ENCODE measurements around the gene TSHZ2. TPM values are rescaled to one million over a fixed set of nuclear protein-coding genes. Genes with fewer than 3 reads are reported as not detected.

Gene TSHZ2
- total RNA-seq, 1 experiment from 2014 or later: 2.3 TPM

DNA sequence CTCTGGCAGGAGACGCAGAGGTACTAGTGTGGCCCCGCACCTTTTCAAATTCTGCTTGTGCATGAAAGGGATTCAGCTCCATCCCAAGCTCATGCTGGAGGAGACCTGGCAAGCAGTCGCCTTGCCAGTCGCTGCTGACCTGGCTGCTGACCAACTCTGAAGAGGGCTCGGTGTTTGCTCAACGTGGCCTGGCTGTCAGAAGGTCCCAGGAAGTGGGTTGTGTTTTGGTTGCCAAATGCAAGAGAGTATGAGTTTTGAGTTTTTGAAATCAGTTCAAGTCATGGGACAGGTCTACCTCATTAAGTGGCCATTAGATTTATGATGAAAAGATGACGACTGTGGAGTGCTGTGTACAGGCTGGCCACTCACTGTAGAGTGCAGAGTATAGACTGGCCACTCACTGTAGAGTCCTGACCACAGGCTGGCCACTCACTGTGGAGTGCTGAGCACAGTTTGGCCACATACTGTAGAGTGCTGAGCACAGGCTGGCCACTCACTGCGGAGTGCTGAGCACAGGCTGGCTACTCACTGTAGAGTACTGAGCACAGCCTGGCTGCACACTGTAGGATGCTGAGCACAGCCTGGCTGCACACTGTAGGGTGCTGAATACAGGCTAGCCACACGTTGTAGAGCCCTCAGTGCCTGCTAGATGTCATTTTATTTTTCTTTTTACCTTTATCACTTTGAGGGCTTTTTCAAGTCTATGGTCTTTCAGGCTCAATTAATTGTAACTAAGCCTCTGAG lies 427.6 kb downstream of the TSHZ2 start:
- CTCF ChIA-PET: interaction anchor here (0.6 kb wide), 1 partner anchor 66 kb away, joined by 3 read pairs; no protein-coding TSS in a partner anchor
- H3K4me3 Mint-ChIP-seq (ENCODE audit: unreplicated experiment): no peak overlapping the region
- H3K36me3 Mint-ChIP-seq (ENCODE audit: insufficient read depth, unreplicated experiment): peaks cover 6% of the 10 kb centered on the region
- POLR2A ChIA-PET: no interaction called here
- DNase-seq (ENCODE audit: unreplicated experiment): no peak
- H3K9me3 Mint-ChIP-seq (ENCODE audit: unreplicated experiment): no peaks in the 10 kb centered on the region
- H3K4me1 Mint-ChIP-seq (ENCODE audit: insufficient read depth, unreplicated experiment): no peaks in the 10 kb centered on the region
- intact Hi-C loops (cut with micrococcal nuclease): no loop called here
- H3K27me3 Mint-ChIP-seq (ENCODE audit: insufficient read depth, unreplicated experiment): no peaks in the 10 kb centered on the region
- no peak overlapping the region for H3K27ac Mint-ChIP-seq (ENCODE audit: low read depth, unreplicated experiment)
- TF ChIP-seq, protein P1, sequence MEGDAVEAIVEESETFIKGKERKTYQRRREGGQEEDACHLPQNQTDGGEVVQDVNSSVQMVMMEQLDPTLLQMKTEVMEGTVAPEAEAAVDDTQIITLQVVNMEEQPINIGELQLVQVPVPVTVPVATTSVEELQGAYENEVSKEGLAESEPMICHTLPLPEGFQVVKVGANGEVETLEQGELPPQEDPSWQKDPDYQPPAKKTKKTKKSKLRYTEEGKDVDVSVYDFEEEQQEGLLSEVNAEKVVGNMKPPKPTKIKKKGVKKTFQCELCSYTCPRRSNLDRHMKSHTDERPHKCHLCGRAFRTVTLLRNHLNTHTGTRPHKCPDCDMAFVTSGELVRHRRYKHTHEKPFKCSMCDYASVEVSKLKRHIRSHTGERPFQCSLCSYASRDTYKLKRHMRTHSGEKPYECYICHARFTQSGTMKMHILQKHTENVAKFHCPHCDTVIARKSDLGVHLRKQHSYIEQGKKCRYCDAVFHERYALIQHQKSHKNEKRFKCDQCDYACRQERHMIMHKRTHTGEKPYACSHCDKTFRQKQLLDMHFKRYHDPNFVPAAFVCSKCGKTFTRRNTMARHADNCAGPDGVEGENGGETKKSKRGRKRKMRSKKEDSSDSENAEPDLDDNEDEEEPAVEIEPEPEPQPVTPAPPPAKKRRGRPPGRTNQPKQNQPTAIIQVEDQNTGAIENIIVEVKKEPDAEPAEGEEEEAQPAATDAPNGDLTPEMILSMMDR (IDR thresholded peaks at IDR 0.05; ENCODE audit: unreplicated experiment): no peak
- no TSS peak for BruUV-seq (replicated peaks)

DNA sequence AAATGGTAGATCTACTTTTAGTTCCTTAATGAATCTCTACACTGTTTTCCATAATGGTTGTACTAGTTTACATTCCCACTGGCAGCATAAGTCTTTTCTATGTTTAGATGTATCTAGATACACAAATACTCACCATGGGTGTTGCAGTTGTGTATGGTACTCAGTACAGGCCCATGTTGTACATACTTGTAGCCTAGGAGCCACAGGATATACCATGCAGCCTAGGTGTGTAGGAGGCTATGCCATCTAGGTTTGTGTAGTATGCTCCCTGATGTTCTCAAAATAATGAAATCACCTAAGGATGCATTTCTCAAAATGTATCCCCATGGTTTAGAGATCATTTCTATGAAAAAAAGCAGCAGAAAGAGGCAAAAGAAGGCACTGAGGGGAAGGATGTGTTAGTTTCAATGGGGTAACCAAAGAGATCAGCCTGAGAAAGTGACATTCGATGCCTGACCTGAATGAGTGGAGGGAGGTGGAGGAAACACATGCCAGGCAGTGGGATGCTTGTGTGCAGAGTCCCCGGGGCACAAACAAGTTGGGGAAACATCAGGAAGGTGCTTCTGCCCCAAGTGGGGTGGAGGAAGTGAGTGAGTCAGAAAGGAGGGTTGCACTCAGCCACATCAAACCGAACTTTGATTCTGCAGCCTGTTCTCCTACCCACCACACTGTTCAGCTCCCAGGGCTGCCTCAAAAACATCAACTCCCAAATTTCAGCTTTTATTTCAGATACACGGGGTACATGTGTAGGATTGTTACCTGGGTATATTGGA lies 430.3 kb downstream of the TSHZ2 start:
- BruUV-seq (replicated peaks): no TSS peak

DNA sequence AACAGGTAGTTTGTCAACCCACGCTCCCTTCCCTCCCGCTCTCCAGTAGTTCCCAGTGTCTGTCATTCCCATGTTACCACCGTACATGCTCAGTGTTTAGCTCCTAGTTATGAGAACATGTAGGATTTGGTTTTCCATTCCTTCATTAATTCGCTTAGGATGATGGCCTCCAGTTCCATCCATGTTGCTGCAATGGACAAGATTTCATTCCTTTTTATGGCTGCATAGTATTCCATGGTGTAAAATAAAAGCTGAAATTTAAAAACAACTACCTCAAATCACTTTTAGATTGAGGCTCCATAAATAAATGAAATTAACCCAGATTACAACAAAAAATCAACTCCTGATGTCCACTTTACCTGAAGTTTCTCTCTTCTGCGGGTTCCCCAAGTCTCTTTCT lies 430.9 kb downstream of the TSHZ2 start:
- intact Hi-C loops (cut with micrococcal nuclease): no loop called here
- H3K36me3 Mint-ChIP-seq (ENCODE audit: insufficient read depth, unreplicated experiment): peaks cover 6% of the 10 kb centered on the region
- POLR2A ChIA-PET: no interaction called here
- TF ChIP-seq, protein P1 (IDR thresholded peaks at IDR 0.05; ENCODE audit: unreplicated experiment): no peak
- H3K27me3 Mint-ChIP-seq (ENCODE audit: insufficient read depth, unreplicated experiment): no peaks in the 10 kb centered on the region
- DNase-seq (ENCODE audit: unreplicated experiment): no peak
- CTCF ChIA-PET: no interaction called here
- BruUV-seq (replicated peaks): no TSS peak
- H3K9me3 Mint-ChIP-seq (ENCODE audit: unreplicated experiment): peaks cover 8% of the 10 kb centered on the region
- H3K4me1 Mint-ChIP-seq (ENCODE audit: insufficient read depth, unreplicated experiment): no peaks in the 10 kb centered on the region
- H3K27ac Mint-ChIP-seq (ENCODE audit: low read depth, unreplicated experiment): no peak overlapping the region
- no peak overlapping the region for H3K4me3 Mint-ChIP-seq (ENCODE audit: unreplicated experiment)

More for the DNA sequence above, 430.3 kb downstream of the TSHZ2 start:
- H3K4me3 Mint-ChIP-seq (ENCODE audit: unreplicated experiment): no peak overlapping the region
- H3K4me1 Mint-ChIP-seq (ENCODE audit: insufficient read depth, unreplicated experiment): no peaks in the 10 kb centered on the region
- H3K36me3 Mint-ChIP-seq (ENCODE audit: insufficient read depth, unreplicated experiment): peaks cover 6% of the 10 kb centered on the region
- no peak for DNase-seq (ENCODE audit: unreplicated experiment)
- intact Hi-C loops (cut with micrococcal nuclease): no loop called here
- TF ChIP-seq, protein P1 (IDR thresholded peaks at IDR 0.05; ENCODE audit: unreplicated experiment): no peak
- no peaks in the 10 kb centered on the region for H3K27me3 Mint-ChIP-seq (ENCODE audit: insufficient read depth, unreplicated experiment)
- H3K27ac Mint-ChIP-seq (ENCODE audit: low read depth, unreplicated experiment): no peak overlapping the region
- peaks cover 8% of the 10 kb centered on the region for H3K9me3 Mint-ChIP-seq (ENCODE audit: unreplicated experiment)
- POLR2A ChIA-PET: no interaction called here
- CTCF ChIA-PET: no interaction called here

DNA sequence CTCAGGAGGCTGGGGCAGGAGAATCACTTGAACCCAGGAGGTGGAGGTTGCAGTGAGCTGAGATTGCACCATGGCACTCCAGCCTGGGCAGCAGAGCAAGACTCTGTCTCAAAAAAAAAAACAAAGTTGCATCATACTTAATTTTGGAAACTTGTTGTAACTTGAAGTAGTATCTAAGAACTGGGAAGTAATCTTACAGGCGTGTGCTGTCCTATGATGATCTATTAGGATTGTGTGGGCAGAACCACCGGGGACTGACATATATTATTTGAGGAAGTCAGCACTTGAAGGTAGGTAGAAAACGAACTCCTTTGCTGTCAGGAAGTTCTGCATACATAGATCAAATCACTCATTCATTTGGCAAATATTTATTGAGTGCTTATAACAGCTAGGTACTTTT lies 433.0 kb downstream of the TSHZ2 start:
- intact Hi-C loops (cut with micrococcal nuclease): no loop called here
- Mint-ChIP-seq H3K27me3 (ENCODE audit: insufficient read depth, unreplicated experiment) (no peaks in the 10 kb centered on the region), H3K4me1 (ENCODE audit: insufficient read depth, unreplicated experiment) (no peaks in the 10 kb centered on the region), H3K36me3 (ENCODE audit: insufficient read depth, unreplicated experiment) (peaks cover 6% of the 10 kb centered on the region), H3K9me3 (ENCODE audit: unreplicated experiment) (peaks cover 8% of the 10 kb centered on the region), H3K4me3 (ENCODE audit: unreplicated experiment) (no peak overlapping the region), H3K27ac (ENCODE audit: low read depth, unreplicated experiment) (no peak overlapping the region)
- TF ChIP-seq, protein P1 (IDR thresholded peaks at IDR 0.05; ENCODE audit: unreplicated experiment): no peak
- POLR2A ChIA-PET: no interaction called here
- CTCF ChIA-PET: interaction anchor here (0.6 kb wide), 1 partner anchor 19 kb away, joined by 3 read pairs; no protein-coding TSS in a partner anchor
- no TSS peak for BruUV-seq (replicated peaks)
- DNase-seq (ENCODE audit: unreplicated experiment): no peak
